Stimulated activated CD8-positive, alpha-beta memory T cell treated with anti-CD3 and anti-CD28 coated beads, Interleukin-7, amount 100 ng/mL, for 1 hour (primary cell): ENCODE results near the gene ZNF280B.
"Not testable (repeated sequence)": the region's sequence is repeated elsewhere in the genome, so short reads cannot be mapped to it uniquely, and the experiment has no call there.

ENCODE experiments used
- DNase-seq, 2 donors: peaks; one replicate each; pipeline ENCODE4 v3.0.0-alpha.2; 2020; ENCODE audit warnings: low read depth in 2 of 2

The ZNF280B gene

GRCh38 chr22:22534604-22535415 lies 26.3 kb upstream of the ZNF280B start:
- no peak for DNase-seq

DNA sequence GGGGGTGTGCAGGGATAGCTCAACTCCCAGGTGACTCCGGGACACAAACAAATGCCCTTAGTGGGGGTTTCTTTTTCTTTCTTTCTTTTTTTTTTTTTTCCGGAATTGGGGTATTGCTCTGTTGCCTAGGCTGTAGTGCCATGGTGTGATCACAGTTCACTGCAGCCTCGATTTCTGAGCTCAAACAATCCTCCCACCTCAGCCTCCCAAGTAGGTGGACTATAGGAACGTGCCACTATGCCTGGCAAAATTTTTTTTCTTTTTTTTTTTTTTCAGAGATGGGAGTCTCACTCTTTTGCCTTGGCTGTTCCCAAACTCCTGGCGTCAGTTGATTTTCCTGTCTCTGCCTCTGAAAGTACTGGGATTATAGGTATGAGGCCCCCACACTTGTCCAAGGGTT lies 25.3 kb upstream of the ZNF280B start:
- DNase-seq, result no peak

- DNase-seq, result no peak
Observed at GRCh38 chr22:22533417-22533816, 24.9 kb upstream of the ZNF280B start.

DNA sequence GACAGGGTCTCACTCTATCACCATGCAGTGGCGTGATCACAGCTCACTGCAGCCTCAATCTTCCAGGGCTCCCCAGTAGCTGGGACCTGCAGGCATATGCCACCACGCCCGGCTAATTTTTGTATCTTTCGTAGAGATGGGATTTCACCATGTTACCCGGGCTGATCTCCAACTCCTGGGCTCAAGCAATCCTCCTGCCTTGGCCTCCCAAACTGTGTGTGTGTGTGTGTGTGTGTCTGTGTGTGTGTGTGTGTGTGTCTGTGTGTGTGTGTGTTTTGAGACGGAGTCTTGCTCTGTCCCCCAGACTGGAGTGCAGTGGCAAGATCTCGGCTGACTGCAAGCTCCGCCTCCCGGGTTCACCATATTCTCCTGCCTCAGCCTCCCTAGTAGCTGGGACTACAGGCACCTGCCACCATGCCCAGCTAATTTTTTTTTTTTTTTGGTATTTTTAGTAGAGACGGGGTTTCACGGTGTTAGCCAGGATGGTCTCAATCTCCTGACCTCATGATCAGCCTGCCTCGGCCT lies 24.1 kb upstream of the ZNF280B start:
- not testable (repeated sequence) for DNase-seq

- no peak for DNase-seq
Observed at GRCh38 chr22:22531770-22532546, 23.4 kb upstream of the ZNF280B start.

- DNase-seq, result no peak
Observed at GRCh38 chr22:22528780-22529179, 20.2 kb upstream of the ZNF280B start.

DNA sequence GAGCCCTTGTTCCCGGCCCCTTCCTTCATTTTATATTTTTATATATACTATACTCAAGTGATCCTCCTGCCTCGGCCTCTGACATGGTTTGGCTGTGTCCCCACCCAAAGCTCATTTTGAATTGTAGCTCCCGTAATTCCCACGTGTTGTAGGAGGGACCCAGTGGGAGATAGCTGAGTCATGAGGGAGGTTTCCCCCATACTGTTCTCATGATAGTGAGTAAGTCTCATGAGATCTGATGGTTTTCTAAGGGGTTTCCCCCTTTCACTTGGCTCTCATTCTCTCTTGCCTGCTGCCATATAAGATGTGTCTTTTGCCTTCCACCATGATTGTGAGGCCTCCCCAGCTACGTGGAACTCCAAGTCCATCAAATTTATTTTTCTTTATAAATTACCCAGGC lies 18.8 kb upstream of the ZNF280B start:
- no peak for DNase-seq

GRCh38 chr22:22526125-22526912 lies 17.8 kb upstream of the ZNF280B start:
- DNase-seq, result no peak

GRCh38 chr22:22523494-22523893 lies 15.0 kb upstream of the ZNF280B start:
- DNase-seq, result no peak

GRCh38 chr22:22521631-22522030 lies 13.1 kb upstream of the ZNF280B start:
- DNase-seq, result no peak

DNA sequence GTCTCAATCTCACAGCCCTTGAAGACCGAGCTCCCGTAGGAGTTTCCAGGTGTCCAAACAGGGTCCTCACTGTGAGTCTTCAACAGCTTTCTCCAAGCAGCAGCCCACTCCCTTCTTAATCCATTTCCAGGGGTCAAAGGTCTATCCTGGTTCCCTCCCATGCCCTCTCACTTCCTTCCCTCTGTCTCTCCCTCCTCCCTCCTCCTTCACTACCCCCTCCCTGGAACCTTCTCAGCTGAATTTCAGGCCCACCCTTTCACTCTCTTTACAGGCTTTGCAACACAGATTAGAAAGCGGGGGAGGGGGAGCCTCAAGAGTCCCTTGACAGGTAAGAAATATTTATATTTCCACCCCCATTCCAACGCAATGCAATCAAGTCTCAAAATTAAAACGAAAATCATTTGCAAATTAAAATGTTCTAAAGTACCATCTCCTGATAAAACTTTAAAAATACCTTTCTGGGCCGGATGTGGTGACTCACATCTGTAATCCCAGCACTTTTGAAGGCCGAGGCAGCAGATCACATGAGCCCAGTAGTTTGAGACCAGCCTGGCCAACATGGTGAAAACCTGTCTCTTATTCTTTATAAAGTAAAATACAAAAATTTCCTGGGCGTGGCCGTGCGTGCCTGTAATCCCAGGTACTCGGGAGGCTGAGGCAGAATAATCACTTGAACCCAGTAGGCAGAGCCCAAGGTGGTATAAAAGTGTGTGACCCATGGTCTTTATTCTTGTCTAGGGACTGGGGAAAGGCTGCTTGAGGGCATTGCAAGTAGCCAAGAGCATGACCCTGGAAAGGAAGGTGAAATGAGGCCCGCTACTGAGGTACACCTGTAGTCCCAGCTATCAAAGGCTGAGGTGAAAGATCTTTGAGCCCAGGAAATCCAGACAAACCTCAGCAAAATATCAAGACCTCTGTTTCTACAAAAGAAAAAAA lies 12.4 kb upstream of the ZNF280B start:
- no peak for DNase-seq

GRCh38 chr22:22520020-22520656 lies 11.6 kb upstream of the ZNF280B start, which contains the start of gene ZNF280A:
ZNF280A (minus strand) TSS chr22:22520270; CDS start chr22:22515630, 4,640 bp downstream.
- no peak for DNase-seq

- DNase-seq, result no peak
Observed at GRCh38 chr22:22519591-22519990, 11.0 kb upstream of the ZNF280B start.

DNA sequence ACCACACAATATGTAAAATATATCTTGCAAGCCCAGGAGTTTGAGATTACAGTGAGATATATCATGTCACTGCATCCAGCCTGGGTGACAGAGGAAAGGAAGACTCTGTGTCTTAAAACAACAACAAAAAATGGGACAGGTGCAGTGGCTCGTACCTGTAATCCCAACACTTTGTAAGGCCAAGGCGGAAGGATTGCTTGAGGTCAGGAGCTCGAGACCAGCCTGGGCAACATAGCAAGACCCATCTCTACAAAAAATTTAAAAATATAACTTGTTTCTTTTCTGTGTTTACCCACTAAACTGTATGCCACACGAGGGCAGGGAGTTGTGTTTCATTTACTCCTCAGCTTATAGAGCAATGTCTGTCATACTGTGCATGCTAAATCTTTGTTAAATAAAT lies 8.4 kb upstream of the ZNF280B start:
- DNase-seq, result no peak

- no peak for DNase-seq
Observed at GRCh38 chr22:22515890-22516289, 7.3 kb upstream of the ZNF280B start.

DNA sequence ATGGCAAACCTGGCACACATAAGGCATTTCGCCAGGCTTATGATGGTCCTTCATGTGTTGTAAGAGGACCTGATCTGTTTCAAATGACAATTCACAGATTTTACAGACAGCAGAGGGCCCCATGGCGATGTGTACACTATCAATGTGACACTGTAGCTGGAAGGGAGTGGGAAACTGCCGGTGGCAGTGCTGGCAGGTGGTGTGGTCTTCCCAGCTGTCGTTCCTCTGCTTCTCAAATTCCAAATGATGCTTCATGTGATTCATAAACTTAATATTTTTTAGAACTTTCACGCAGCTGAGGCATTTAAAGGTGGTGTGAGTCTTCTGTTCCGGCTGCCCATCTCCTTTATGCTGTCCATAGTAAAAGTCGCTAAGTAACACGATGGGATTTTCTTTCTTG lies 5.9 kb upstream of the ZNF280B start:
- not testable (repeated sequence) for DNase-seq

GRCh38 chr22:22513619-22514018 lies 5.1 kb upstream of the ZNF280B start:
- DNase-seq, result no peak

- no peak for DNase-seq
Observed at GRCh38 chr22:22512951-22513350, 4.4 kb upstream of the ZNF280B start.

- DNase-seq, result not testable (repeated sequence)
Observed at GRCh38 chr22:22510833-22511232, 2.3 kb upstream of the ZNF280B start.

GRCh38 chr22:22509912-22510311 lies 1.4 kb upstream of the ZNF280B start:
- DNase-seq, result not testable (repeated sequence)
